GM18909 (cell line): Measurements from ENCODE around the gene CNMD.
"Not testable (repeated sequence)": the region's sequence is repeated elsewhere in the genome, so short reads cannot be mapped to it uniquely, and the experiment has no call there.

Source experiments
- ATAC-seq: cut with Tn5 transposase; IDR thresholded peaks from one replicate; pipeline ENCODE4 v1.9.1; 2021; ENCODE audit warnings: mild to moderate bottlenecking; ENCODE audit not compliant: unreplicated experiment, poor library complexity

The CNMD gene

GRCh38 chr13:52746141-52746540 is 6.5 kb upstream of the CNMD start:
- no peak for ATAC-seq

GRCh38 chr13:52744842-52745375 is 5.3 kb upstream of the CNMD start:
- ATAC-seq = no peak

- ATAC-seq = no peak
These were observed 4.4 kb upstream of the CNMD start for GRCh38 chr13:52743988-52744387.

- ATAC-seq = no peak
These were observed 3.9 kb upstream of the CNMD start for GRCh38 chr13:52743569-52743968.

- ATAC-seq = peak; percentile 65
These were observed 727 bp downstream of the CNMD start for GRCh38 chr13:52738719-52739467.

- no peak for ATAC-seq
These were observed 1.7 kb downstream of the CNMD start for GRCh38 chr13:52737965-52738364.

GRCh38 chr13:52737451-52737850 is 2.2 kb downstream of the CNMD start:
- no peak for ATAC-seq

- ATAC-seq = no peak
These were observed 2.7 kb downstream of the CNMD start for GRCh38 chr13:52736891-52737290.

- ATAC-seq = no peak
These were observed 5.5 kb downstream of the CNMD start for GRCh38 chr13:52734075-52734623.

- ATAC-seq = no peak
These were observed 13.4 kb downstream of the CNMD start for GRCh38 chr13:52726258-52726657.

GRCh38 chr13:52725302-52725701 is 14.3 kb downstream of the CNMD start:
- no peak for ATAC-seq

GRCh38 chr13:52723181-52723580 is 16.4 kb downstream of the CNMD start:
- ATAC-seq = no peak

- ATAC-seq = not testable (repeated sequence)
These were observed 18.3 kb downstream of the CNMD start for GRCh38 chr13:52721356-52721755.

- not testable (repeated sequence) for ATAC-seq
These were observed 18.7 kb downstream of the CNMD start for GRCh38 chr13:52720904-52721303.

- no peak for ATAC-seq
These were observed 25.7 kb downstream of the CNMD start for GRCh38 chr13:52713894-52714293.

- ATAC-seq = no peak
These were observed 27.2 kb downstream of the CNMD start for GRCh38 chr13:52712385-52712784.

- ATAC-seq = no peak
These were observed 28.3 kb downstream of the CNMD start for GRCh38 chr13:52711286-52711685.

GRCh38 chr13:52708266-52708665 is 31.4 kb downstream of the CNMD start:
- ATAC-seq = not testable (repeated sequence)

GRCh38 chr13:52707375-52707774 is 32.2 kb downstream of the CNMD start:
- no peak for ATAC-seq

- ATAC-seq = no peak
These were observed 33.5 kb downstream of the CNMD start for GRCh38 chr13:52706081-52706480.

- no peak for ATAC-seq
These were observed 36.1 kb downstream of the CNMD start for GRCh38 chr13:52703482-52703881.
